ENCODE results near the gene EPB41.

Gene EPB41

DNA sequence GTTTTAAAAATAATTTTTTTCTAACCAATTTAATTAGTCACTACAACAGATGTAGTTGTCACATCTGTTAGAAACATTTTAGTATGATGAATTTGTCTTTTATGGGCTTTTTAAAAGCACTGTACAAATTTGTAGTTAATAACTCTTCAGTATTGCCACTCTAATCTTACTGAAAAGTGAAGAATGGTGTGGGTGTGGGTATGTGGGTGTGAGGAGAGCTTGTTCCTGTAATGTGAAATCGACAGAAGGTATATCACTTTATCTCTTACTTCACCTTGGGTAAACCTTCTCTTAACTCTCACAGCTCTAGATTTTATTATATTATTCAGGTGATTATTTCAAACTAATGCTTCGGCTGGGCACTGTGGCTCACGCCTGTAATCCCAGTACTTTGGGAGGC, 166.8 kb downstream of the EPB41 start:
- Histone ChIP-seq H3K36me3 (replicated peaks; ENCODE audit: low read depth, low read length) (no peaks in the 10 kb centered on the region), H3K27ac (ENCODE audit: low read length) (no peak overlapping the region), H3K4me3 (ENCODE audit: low read length) (no peak overlapping the region), H4K20me1 (ENCODE audit: insufficient read depth, low read length) (no peaks in the 10 kb centered on the region), H3K27me3 (ENCODE audit: low read depth, low read length) (no peaks in the 10 kb centered on the region), H3K9ac (ENCODE audit: low read length) (no peak overlapping the region), H3K9me3 (ENCODE audit: insufficient read depth, low read length) (no peaks in the 10 kb centered on the region), H3K79me2 (ENCODE audit: low read length) (no peaks in the 10 kb centered on the region), H3K4me2 (ENCODE audit: low read length) (no peak overlapping the region), H3K4me1 (ENCODE audit: low read length) (no peaks in the 10 kb centered on the region), H2AFZ (ENCODE audit: low read depth, low read length) (no peak overlapping the region)
- no peak for TF ChIP-seq EZH2phosphoT487 (IDR thresholded peaks at IDR 0.05; ENCODE audit: low read depth)
- TF ChIP-seq, protein P1, sequence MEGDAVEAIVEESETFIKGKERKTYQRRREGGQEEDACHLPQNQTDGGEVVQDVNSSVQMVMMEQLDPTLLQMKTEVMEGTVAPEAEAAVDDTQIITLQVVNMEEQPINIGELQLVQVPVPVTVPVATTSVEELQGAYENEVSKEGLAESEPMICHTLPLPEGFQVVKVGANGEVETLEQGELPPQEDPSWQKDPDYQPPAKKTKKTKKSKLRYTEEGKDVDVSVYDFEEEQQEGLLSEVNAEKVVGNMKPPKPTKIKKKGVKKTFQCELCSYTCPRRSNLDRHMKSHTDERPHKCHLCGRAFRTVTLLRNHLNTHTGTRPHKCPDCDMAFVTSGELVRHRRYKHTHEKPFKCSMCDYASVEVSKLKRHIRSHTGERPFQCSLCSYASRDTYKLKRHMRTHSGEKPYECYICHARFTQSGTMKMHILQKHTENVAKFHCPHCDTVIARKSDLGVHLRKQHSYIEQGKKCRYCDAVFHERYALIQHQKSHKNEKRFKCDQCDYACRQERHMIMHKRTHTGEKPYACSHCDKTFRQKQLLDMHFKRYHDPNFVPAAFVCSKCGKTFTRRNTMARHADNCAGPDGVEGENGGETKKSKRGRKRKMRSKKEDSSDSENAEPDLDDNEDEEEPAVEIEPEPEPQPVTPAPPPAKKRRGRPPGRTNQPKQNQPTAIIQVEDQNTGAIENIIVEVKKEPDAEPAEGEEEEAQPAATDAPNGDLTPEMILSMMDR (IDR thresholded peaks at IDR 0.05; ENCODE audit: low read depth, low read length) = no peak

DNA sequence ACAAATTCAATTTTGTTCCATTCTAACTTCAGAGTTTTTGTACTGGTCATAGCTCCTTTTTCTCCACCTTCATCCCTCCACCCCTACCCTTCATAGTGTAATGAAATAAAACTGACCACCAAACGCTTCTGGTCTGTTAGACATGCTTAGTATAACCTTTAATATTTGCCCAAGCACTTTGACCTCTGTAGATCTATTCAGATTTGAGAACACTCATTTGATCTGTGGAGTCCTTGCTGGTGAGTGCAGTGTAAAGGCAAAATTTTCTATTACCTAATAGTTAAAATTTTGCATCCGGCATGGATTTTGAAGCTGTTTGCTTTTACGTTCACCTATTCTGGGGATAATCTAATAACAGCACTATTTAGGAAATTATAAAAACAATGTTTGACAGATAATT, 168.2 kb downstream of the EPB41 start:
- Histone ChIP-seq H3K4me1 (ENCODE audit: low read length) (no peaks in the 10 kb centered on the region), H3K4me3 (ENCODE audit: low read length) (no peak overlapping the region), H3K27me3 (ENCODE audit: low read depth, low read length) (no peaks in the 10 kb centered on the region)

DNA sequence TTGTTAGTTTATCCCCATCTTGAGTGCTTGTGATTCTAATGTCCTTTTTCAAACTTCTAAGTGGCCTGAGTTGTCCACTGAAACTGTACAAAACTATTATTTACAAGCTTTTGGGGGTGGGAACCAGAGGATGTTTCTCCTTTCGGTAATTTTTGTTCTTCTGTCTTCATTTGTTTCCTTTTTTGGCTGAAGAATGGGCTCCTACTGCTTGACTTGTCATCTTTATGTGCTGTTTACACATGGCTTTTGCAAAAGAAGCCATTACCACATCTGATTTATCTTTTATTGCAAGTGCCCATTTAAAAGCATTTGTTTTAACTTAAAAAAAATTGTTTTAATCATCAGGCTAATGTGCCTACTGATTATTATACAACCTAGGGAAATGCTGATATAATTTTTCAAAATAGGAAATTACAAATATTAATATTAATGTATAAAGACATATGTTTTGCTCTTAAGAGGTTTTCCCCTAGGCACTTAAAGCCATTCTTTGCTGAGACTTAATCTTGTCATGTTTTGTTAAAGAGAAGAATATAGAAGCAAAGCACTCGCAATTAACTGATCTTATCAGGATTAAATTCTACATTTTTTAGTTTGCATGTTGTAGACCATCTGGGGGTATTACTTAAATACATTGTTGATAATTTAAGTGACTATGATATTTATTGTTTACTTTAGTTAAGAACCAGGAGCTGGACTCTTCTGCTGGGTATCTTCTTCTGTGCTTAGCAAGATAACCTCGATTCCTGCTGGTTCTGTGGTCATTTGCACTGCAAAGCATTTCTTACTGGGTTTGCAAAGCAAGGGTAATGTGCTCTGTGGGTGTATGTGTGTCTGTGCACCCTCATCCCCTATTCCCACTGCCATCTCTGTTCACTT, 169.2 kb downstream of the EPB41 start:
- Histone ChIP-seq H2AFZ (ENCODE audit: low read depth, low read length) (no peak overlapping the region), H4K20me1 (ENCODE audit: insufficient read depth, low read length) (no peaks in the 10 kb centered on the region), H3K9ac (ENCODE audit: low read length) (no peak overlapping the region), H3K4me1 (ENCODE audit: low read length) (no peaks in the 10 kb centered on the region), H3K27ac (ENCODE audit: low read length) (no peak overlapping the region), H3K36me3 (replicated peaks; ENCODE audit: low read depth, low read length) (no peaks in the 10 kb centered on the region), H3K27me3 (ENCODE audit: low read depth, low read length) (no peaks in the 10 kb centered on the region), H3K4me2 (ENCODE audit: low read length) (no peak overlapping the region), H3K79me2 (ENCODE audit: low read length) (no peaks in the 10 kb centered on the region), H3K4me3 (ENCODE audit: low read length) (no peak overlapping the region), H3K9me3 (ENCODE audit: insufficient read depth, low read length) (no peaks in the 10 kb centered on the region)
- TF ChIP-seq EZH2phosphoT487 (IDR thresholded peaks at IDR 0.05; ENCODE audit: low read depth) = no peak
- TF ChIP-seq, protein P1 (IDR thresholded peaks at IDR 0.05; ENCODE audit: low read depth, low read length) = no peak

More for the DNA sequence above, 168.2 kb downstream of the EPB41 start:
- no peaks in the 10 kb centered on the region for H3K9me3 ChIP-seq (ENCODE audit: insufficient read depth, low read length)
- no peaks in the 10 kb centered on the region for H4K20me1 ChIP-seq (ENCODE audit: insufficient read depth, low read length)
- no peak overlapping the region for H3K27ac ChIP-seq (ENCODE audit: low read length)
- no peak overlapping the region for H2AFZ ChIP-seq (ENCODE audit: low read depth, low read length)
- no peak for TF ChIP-seq EZH2phosphoT487 (IDR thresholded peaks at IDR 0.05; ENCODE audit: low read depth)
- TF ChIP-seq, protein P1 (IDR thresholded peaks at IDR 0.05; ENCODE audit: low read depth, low read length) = no peak
- H3K36me3 ChIP-seq (replicated peaks; ENCODE audit: low read depth, low read length) = no peaks in the 10 kb centered on the region
- H3K9ac ChIP-seq (ENCODE audit: low read length) = no peak overlapping the region
- no peaks in the 10 kb centered on the region for H3K79me2 ChIP-seq (ENCODE audit: low read length)
- no peak overlapping the region for H3K4me2 ChIP-seq (ENCODE audit: low read length)

DNA sequence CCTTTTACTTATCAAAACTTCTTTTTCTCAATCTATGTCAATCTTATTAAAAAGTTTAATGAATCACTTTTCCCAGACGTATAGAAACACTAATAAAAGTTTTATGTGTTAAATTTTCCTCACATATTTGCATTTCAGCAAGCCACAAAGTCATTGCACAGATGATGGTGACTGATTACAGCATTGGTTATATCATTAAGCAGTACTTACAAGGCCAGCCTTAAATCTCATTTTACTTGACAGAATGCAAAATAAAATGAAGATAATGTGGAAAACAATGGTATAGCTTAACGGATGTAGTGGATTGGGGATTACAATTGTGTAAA, 169.8 kb downstream of the EPB41 start:
- Histone ChIP-seq H3K4me1 (ENCODE audit: low read length) (no peaks in the 10 kb centered on the region), H3K4me2 (ENCODE audit: low read length) (no peak overlapping the region), H3K4me3 (ENCODE audit: low read length) (no peak overlapping the region), H3K27me3 (ENCODE audit: low read depth, low read length) (no peaks in the 10 kb centered on the region), H3K9ac (ENCODE audit: low read length) (no peak overlapping the region), H3K79me2 (ENCODE audit: low read length) (no peaks in the 10 kb centered on the region), H4K20me1 (ENCODE audit: insufficient read depth, low read length) (no peaks in the 10 kb centered on the region), H3K36me3 (replicated peaks; ENCODE audit: low read depth, low read length) (no peaks in the 10 kb centered on the region), H3K27ac (ENCODE audit: low read length) (no peak overlapping the region), H3K9me3 (ENCODE audit: insufficient read depth, low read length) (no peaks in the 10 kb centered on the region), H2AFZ (ENCODE audit: low read depth, low read length) (no peak overlapping the region)
- TF ChIP-seq EZH2phosphoT487 (IDR thresholded peaks at IDR 0.05; ENCODE audit: low read depth) = no peak
- TF ChIP-seq, protein P1 (IDR thresholded peaks at IDR 0.05; ENCODE audit: low read depth, low read length) = no peak
